ENCODE results near the gene RHNO1.

The RHNO1 gene

DNA sequence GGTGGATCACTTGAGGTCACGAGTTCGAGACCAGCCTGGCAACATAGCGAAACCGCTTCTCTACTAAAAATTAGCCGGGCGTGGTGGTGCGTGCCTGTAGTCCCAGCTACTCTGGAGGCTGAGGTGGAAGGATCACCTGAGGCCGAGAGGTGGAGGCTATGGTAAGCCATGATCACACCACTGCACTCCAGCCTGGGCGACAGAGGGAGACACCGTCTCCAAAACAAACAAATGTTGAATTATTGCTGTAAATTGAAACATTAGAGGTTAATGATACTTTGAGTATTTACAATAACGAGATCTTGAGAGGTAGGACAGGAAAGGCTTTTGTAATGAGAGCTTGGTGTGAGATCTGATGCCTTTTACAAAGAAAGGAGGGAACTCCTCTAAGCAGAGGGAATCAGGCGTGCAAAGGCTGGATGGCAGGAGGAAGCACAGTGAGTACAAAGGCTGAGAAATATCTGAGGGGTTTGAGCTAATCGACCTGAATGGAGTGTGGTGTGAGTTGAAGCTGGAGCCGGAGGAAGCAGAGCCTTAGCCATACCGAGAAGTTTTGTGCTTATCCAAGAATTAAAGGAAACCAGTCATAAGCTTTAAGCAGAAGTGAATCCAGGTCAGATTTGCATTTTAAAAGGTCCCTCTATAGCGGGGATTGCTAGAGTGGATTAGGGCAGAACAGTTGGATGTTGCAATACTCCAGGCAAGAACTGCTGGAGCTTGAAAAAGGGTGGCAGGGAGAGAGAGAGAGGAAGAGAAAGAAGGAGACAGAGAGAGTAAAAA lies 1.1 kb downstream of the RHNO1 start:
- no peak for DNase-seq (ENCODE audit: low read depth)
- TF ChIP-seq CTCF (IDR thresholded peaks at IDR 0.05; ENCODE audit: low read depth, low read length, missing control alignments): no peak
- peak overlapping the region; percentile 67 for H3K4me3 ChIP-seq (ENCODE audit: low read depth, low read length)

DNA sequence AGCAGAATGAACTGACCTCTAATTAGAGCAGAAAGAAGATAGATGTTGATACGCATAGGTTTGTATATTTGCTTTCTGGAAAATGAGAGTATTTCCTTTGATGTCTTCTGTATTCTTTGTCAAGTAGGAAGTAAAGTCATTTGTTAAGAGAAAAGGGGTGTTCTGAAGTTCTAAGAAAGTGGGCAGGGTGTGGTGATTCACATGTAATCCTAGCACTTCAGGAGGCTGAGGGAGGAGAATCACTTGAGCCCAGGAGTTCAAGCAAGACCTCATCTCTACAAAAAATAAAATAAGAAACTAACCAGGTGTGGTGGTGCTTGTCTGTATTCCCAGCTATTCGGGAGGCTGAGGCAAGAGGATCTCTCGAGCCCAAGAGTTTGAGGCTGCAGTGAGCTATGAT lies 2.8 kb downstream of the RHNO1 start:
- no peak for DNase-seq (ENCODE audit: low read depth)
- H3K4me3 ChIP-seq (ENCODE audit: low read depth, low read length): no peak overlapping the region
- TF ChIP-seq CTCF (IDR thresholded peaks at IDR 0.05; ENCODE audit: low read depth, low read length, missing control alignments): no peak

- no peak for DNase-seq (ENCODE audit: low read depth)
- TF ChIP-seq CTCF (IDR thresholded peaks at IDR 0.05; ENCODE audit: low read depth, low read length, missing control alignments): no peak
- H3K4me3 ChIP-seq (ENCODE audit: low read depth, low read length): no peak overlapping the region
Observed at GRCh38 chr12:2884810-2885209, 7.8 kb downstream of the RHNO1 start.

- no peak for DNase-seq (ENCODE audit: low read depth)
- no peak for TF ChIP-seq CTCF (IDR thresholded peaks at IDR 0.05; ENCODE audit: low read depth, low read length, missing control alignments)
- no peak overlapping the region for H3K4me3 ChIP-seq (ENCODE audit: low read depth, low read length)
Observed at GRCh38 chr12:2886768-2887450, 9.9 kb downstream of the RHNO1 start.

- no peak for DNase-seq (ENCODE audit: low read depth)
- peak overlapping the region; percentile 81 for H3K4me3 ChIP-seq (ENCODE audit: low read depth, low read length)
- no peak for TF ChIP-seq CTCF (IDR thresholded peaks at IDR 0.05; ENCODE audit: low read depth, low read length, missing control alignments)
Observed at GRCh38 chr12:2890001-2890387, 13.0 kb downstream of the RHNO1 start.

GRCh38 chr12:2890388-2891239 lies 13.6 kb downstream of the RHNO1 start, which contains the start of gene TULP3:
Gene TULP3 (plus strand): TSS chr12:2890891. CDS start chr12:2890948, 57 bp downstream.
- DNase-seq (ENCODE audit: low read depth): peak; percentile 84
- TF ChIP-seq CTCF (IDR thresholded peaks at IDR 0.05; ENCODE audit: low read depth, low read length, missing control alignments): no peak
- H3K4me3 ChIP-seq (ENCODE audit: low read depth, low read length): peak within 1 kb of the TSS; percentile 81
